H1 (cell line): Measurements from ENCODE around the gene SHCBP1L. TPM values are rescaled to one million over a fixed set of nuclear protein-coding genes. Genes with fewer than 3 reads are reported as not detected.

Experiments
- BRCA1 ChIP-seq: IDR thresholded peaks from 2 replicates; pipeline ENCODE4 v1.6.1; 2012; ENCODE audit warnings: low read depth, low read length, improper control_type of control experiment
- EGR1 ChIP-seq: IDR thresholded peaks from 2 replicates; pipeline ENCODE4 v1.6.1; 2011; ENCODE audit warnings: low read depth, low read length, borderline replicate concordance
- HDAC6 ChIP-seq: IDR thresholded peaks from one replicate; pipeline ENCODE4 v1.7.1; 2012; ENCODE audit warnings: low read depth, mild to moderate bottlenecking, inconsistent platforms, low read length, moderate library complexity
- POLR2A ChIP-seq, 2 experiments: IDR thresholded peaks; 1 replicate in 1 of 2; 2 replicates in 1 of 2; pipeline ENCODE4 v1.6.1; 2011; ENCODE audit warnings: low read depth in 2 of 2, low read length in 2 of 2, mild to moderate bottlenecking in 2 of 2; ENCODE audit errors: control extremely low read depth in 1 of 2
- polyA plus RNA-seq, 7 experiments: library from polyadenylated mRNA; depleted of rRNA in 3 of 7; stranded (reverse) in 5 of 7; unstranded in 2 of 7; fragments of >200 nt in 5 of 7; fragments of 200-250 nt in 2 of 7; gene quantifications; 1 replicate in 5 of 7; 2 replicates in 1 of 7; 4 replicates in 1 of 7; pipeline versions ENCODE4 v1.2.1 to v1.2.3, GENCODE V29; 2011 to 2013; ENCODE audit warnings: missing spikeins in 2 of 7, mixed read lengths in 2 of 7
- total RNA-seq: library from RNA; stranded (reverse); fragmentation: NEBNext Ultra II Directional; extraction: Animal tissue kit (Norgen Biotek cat#: 25700); gene quantifications from 2 replicates; pipeline ENCODE4 v1.2.1, GENCODE V29; 2021
- TF ChIP-seq, protein P1 (sequence below): fragments of 300-600 bp; sonication (generic); IDR thresholded peaks from 2 replicates; pipeline ENCODE4 v1.7.1; 2012; ENCODE audit warnings: low read length, moderate library complexity, mild to moderate bottlenecking, inconsistent platforms; ENCODE audit not compliant: insufficient replicate concordance

Gene SHCBP1L
- total and polyA plus RNA-seq, 2 of the 8 experiments (the other 6 are each of a cell fraction or from before 2014, with no cell fraction given): not detected

DNA sequence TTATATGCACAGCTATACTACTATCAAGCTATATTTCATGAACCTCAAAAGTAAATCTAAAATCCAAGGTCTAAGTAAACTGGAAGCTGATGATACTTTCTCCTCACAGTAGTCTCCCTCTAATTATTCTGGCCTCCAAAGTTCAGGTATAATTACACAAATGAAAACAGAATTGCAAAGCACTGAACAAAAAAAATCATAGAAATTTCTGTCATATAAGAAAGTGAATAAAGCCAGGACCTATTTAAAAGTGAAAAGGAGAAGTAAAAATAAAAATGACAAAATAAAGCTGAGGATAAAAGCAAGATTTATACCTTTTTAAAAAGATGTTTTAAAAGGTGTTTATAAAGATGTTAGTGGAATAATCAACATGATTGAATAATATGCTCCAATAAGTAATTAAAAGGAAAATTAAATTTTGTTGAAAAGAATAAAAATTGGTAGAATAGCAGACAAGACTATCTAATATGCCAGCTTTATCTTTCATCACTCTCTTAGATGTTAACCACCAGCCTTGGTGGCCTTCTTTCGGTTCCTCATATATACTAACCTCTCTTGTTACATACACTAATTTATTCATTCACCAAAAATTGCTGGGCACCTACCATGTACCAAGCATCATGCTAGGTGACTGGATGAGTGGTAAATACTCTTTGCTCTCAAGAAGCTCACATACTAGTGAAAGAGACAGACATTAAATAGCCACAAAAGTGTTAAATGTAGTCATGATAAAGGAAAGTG lies 25.1 kb downstream of the SHCBP1L start (continued):
- TF ChIP-seq, protein P1, sequence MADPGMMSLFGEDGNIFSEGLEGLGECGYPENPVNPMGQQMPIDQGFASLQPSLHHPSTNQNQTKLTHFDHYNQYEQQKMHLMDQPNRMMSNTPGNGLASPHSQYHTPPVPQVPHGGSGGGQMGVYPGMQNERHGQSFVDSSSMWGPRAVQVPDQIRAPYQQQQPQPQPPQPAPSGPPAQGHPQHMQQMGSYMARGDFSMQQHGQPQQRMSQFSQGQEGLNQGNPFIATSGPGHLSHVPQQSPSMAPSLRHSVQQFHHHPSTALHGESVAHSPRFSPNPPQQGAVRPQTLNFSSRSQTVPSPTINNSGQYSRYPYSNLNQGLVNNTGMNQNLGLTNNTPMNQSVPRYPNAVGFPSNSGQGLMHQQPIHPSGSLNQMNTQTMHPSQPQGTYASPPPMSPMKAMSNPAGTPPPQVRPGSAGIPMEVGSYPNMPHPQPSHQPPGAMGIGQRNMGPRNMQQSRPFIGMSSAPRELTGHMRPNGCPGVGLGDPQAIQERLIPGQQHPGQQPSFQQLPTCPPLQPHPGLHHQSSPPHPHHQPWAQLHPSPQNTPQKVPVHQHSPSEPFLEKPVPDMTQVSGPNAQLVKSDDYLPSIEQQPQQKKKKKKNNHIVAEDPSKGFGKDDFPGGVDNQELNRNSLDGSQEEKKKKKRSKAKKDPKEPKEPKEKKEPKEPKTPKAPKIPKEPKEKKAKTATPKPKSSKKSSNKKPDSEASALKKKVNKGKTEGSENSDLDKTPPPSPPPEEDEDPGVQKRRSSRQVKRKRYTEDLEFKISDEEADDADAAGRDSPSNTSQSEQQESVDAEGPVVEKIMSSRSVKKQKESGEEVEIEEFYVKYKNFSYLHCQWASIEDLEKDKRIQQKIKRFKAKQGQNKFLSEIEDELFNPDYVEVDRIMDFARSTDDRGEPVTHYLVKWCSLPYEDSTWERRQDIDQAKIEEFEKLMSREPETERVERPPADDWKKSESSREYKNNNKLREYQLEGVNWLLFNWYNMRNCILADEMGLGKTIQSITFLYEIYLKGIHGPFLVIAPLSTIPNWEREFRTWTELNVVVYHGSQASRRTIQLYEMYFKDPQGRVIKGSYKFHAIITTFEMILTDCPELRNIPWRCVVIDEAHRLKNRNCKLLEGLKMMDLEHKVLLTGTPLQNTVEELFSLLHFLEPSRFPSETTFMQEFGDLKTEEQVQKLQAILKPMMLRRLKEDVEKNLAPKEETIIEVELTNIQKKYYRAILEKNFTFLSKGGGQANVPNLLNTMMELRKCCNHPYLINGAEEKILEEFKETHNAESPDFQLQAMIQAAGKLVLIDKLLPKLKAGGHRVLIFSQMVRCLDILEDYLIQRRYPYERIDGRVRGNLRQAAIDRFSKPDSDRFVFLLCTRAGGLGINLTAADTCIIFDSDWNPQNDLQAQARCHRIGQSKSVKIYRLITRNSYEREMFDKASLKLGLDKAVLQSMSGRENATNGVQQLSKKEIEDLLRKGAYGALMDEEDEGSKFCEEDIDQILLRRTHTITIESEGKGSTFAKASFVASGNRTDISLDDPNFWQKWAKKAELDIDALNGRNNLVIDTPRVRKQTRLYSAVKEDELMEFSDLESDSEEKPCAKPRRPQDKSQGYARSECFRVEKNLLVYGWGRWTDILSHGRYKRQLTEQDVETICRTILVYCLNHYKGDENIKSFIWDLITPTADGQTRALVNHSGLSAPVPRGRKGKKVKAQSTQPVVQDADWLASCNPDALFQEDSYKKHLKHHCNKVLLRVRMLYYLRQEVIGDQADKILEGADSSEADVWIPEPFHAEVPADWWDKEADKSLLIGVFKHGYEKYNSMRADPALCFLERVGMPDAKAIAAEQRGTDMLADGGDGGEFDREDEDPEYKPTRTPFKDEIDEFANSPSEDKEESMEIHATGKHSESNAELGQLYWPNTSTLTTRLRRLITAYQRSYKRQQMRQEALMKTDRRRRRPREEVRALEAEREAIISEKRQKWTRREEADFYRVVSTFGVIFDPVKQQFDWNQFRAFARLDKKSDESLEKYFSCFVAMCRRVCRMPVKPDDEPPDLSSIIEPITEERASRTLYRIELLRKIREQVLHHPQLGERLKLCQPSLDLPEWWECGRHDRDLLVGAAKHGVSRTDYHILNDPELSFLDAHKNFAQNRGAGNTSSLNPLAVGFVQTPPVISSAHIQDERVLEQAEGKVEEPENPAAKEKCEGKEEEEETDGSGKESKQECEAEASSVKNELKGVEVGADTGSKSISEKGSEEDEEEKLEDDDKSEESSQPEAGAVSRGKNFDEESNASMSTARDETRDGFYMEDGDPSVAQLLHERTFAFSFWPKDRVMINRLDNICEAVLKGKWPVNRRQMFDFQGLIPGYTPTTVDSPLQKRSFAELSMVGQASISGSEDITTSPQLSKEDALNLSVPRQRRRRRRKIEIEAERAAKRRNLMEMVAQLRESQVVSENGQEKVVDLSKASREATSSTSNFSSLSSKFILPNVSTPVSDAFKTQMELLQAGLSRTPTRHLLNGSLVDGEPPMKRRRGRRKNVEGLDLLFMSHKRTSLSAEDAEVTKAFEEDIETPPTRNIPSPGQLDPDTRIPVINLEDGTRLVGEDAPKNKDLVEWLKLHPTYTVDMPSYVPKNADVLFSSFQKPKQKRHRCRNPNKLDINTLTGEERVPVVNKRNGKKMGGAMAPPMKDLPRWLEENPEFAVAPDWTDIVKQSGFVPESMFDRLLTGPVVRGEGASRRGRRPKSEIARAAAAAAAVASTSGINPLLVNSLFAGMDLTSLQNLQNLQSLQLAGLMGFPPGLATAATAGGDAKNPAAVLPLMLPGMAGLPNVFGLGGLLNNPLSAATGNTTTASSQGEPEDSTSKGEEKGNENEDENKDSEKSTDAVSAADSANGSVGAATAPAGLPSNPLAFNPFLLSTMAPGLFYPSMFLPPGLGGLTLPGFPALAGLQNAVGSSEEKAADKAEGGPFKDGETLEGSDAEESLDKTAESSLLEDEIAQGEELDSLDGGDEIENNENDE: no peak
- TF ChIP-seq POLR2A (IDR thresholded peaks at IDR 0.05; ENCODE audit: control extremely low read depth in 1 of 2, low read depth in 2 of 2, low read length in 2 of 2) (no peak), EGR1 (no peak), BRCA1 (no peak), HDAC6 (no peak)
